HCT116 (cell line): ENCODE measurements around the gene COTL1. TPM values are rescaled to one million over a fixed set of nuclear protein-coding genes. Genes with fewer than 3 reads are reported as not detected.
A peak's percentile ranks its signal among the peaks of the same experiment; 100 is the strongest.

ENCODE experiments used
- ATAC-seq: fragments of 200-7000 bp; cut with Tn5 transposase; 2 replicates; pipeline ENCODE4 v1.9.1; 2020; ENCODE audit warnings: mild to moderate bottlenecking, moderate library complexity
- BruUV-seq: library from RNA; stranded (reverse); fragments of 400-500 nt; replicated peaks from 2 replicates; lab custom pipeline; 2021; lab: Mats Ljungman, UMichigan
- CTCF ChIA-PET: fragments of 300-600 bp; sonication (Branson Sonifier 250); formaldehyde crosslinking; loops from one replicate; lab custom pipeline; 2021; ENCODE audit warnings: antibody characterized with exemption; lab: Charles Lee
- POLR2A ChIA-PET: fragments of 300-600, 350-600 bp; sonication (Branson Sonifier 250); formaldehyde crosslinking; loops from one replicate; lab custom pipeline; 2021; ENCODE audit warnings: antibody characterized with exemption; lab: Charles Lee
- RAD21 ChIA-PET, 2 experiments: fragments of 300-600 bp; sonication (Branson Sonifier 250); formaldehyde crosslinking; loops; one replicate each; lab custom pipeline; 2023; ENCODE audit warnings: low total read pairs in 2 of 2; ENCODE audit not compliant: uncharacterized antibody in 2 of 2, unreplicated experiment in 2 of 2, low non-redundant PET in 1 of 2; lab: Charles Lee
- DNase-seq: peaks from one replicate; pipeline ENCODE4 v3.0.0-alpha.2; 2010; ENCODE audit warnings: low read depth, low spot score
- H2AFZ ChIP-seq: fragments of 200-600 bp; shearing (Covaris generic), sonication (generic); 2 replicates; pipeline ENCODE4 v1.6.1; 2017; ENCODE audit warnings: low read depth, mixed run types, mixed read lengths, antibody characterized with exemption, low read length; ENCODE audit not compliant: poor library complexity, severe bottlenecking
- H3K27ac ChIP-seq: 2 replicates; pipeline ENCODE4 v1.5.1; 2012; ENCODE audit warnings: low read depth, low read length
- H3K27me3 ChIP-seq: fragments of 200-600 bp; sonication (generic); 2 replicates; pipeline ENCODE4 v1.6.1; 2016; ENCODE audit warnings: mixed run types, low read length, mixed read lengths; ENCODE audit not compliant: insufficient read depth
- H3K36me3 ChIP-seq, 2 experiments: fragments of 200-500 bp in 1 of 2; fragments of 200-600 bp in 1 of 2; sonication (Bioruptor generic) in 1 of 2; sonication (generic) in 1 of 2; 2 replicates each; pipeline versions ENCODE4 v1.5.1 to v1.6.1; 2014 to 2016; ENCODE audit warnings: low read length in 2 of 2, inconsistent platforms in 1 of 2, mixed read lengths in 1 of 2, mixed run types in 1 of 2; ENCODE audit not compliant: insufficient read depth in 2 of 2, control insufficient read depth in 1 of 2
- H3K4me1 ChIP-seq, 2 experiments: fragments of 200-600 bp in 1 of 2; sonication (generic) in 1 of 2; 2 replicates each; pipeline versions ENCODE4 v1.5.1 to v1.6.1; 2012 to 2017; ENCODE audit warnings: low read length in 2 of 2, inconsistent platforms in 1 of 2, mild to moderate bottlenecking in 1 of 2, mixed read lengths in 1 of 2, mixed run types in 1 of 2, moderate library complexity in 1 of 2; ENCODE audit not compliant: insufficient read depth in 2 of 2, control insufficient read depth in 1 of 2
- H3K4me2 ChIP-seq: fragments of 200-600 bp; sonication (generic); 2 replicates; pipeline ENCODE4 v1.6.1; 2017; ENCODE audit warnings: mixed run types, low read length, mixed read lengths
- H3K4me3 ChIP-seq, 2 experiments: fragments of 200-600 bp in 1 of 2; sonication (generic) in 1 of 2; replicated peaks in 1 of 2; 2 replicates each; pipeline ENCODE4 v1.5.1; 2011 to 2016; ENCODE audit warnings: low read length in 2 of 2, control low read depth in 1 of 2, low read depth in 1 of 2, mild to moderate bottlenecking in 1 of 2, mixed read lengths in 1 of 2, mixed run types in 1 of 2
- H3K79me2 ChIP-seq: fragments of 200-600 bp; sonication (generic); 2 replicates; pipeline ENCODE4 v1.6.1; 2017; ENCODE audit warnings: mild to moderate bottlenecking, mixed run types, low read length, moderate library complexity, mixed read lengths; ENCODE audit not compliant: insufficient read depth
- H3K9ac ChIP-seq: fragments of 200-600 bp; sonication (generic); 2 replicates; pipeline ENCODE4 v1.6.1; 2016; ENCODE audit warnings: low read length, mixed read lengths
- H3K9me2 ChIP-seq: fragments of 200-600 bp; sonication (generic), shearing (Covaris generic); 2 replicates; pipeline ENCODE4 v1.6.1; 2017; ENCODE audit warnings: mixed run types, mild to moderate bottlenecking, moderate library complexity; ENCODE audit not compliant: insufficient read depth
- H3K9me3 ChIP-seq, 2 experiments: fragments of 200-500 bp in 1 of 2; fragments of 200-600 bp in 1 of 2; sonication (Bioruptor generic) in 1 of 2; sonication (generic) in 1 of 2; 2 replicates each; pipeline ENCODE4 v1.6.1; 2014 to 2017; ENCODE audit warnings: low read length in 2 of 2, mixed read lengths in 2 of 2, inconsistent platforms in 1 of 2, low read depth in 1 of 2, mild to moderate bottlenecking in 1 of 2, mixed run types in 1 of 2, moderate library complexity in 1 of 2; ENCODE audit not compliant: control insufficient read depth in 1 of 2, insufficient read depth in 1 of 2
- H4K20me1 ChIP-seq: fragments of 200-600 bp; sonication (generic), shearing (Covaris generic); 2 replicates; pipeline ENCODE4 v1.6.1; 2017; ENCODE audit warnings: mixed run types, mild to moderate bottlenecking, moderate library complexity; ENCODE audit not compliant: insufficient read depth
- CBX3 ChIP-seq: IDR thresholded peaks from 2 replicates; pipeline ENCODE4 v1.6.1; 2012; ENCODE audit warnings: low read depth
- CEBPB ChIP-seq: IDR thresholded peaks from 2 replicates; pipeline ENCODE4 v1.6.1; 2012; ENCODE audit warnings: low read depth
- CTCF ChIP-seq, 3 experiments: fragments of 200-600 bp in 1 of 3; sonication (generic) in 1 of 3; IDR thresholded peaks in 2 of 3; conservative IDR thresholded peaks in 1 of 3; 2 replicates each; pipeline ENCODE4 v1.5.1; 2012 to 2017; ENCODE audit warnings: low read depth in 2 of 3, low read length in 2 of 3, antibody characterized with exemption in 1 of 3, borderline replicate concordance in 1 of 3, control low read depth in 1 of 3, mild to moderate bottlenecking in 1 of 3, mixed read lengths in 1 of 3, mixed run types in 1 of 3, moderate library complexity in 1 of 3; ENCODE audit not compliant: insufficient read depth in 1 of 3
- EGR1 ChIP-seq: IDR thresholded peaks from 2 replicates; pipeline ENCODE4 v1.6.1; 2012; ENCODE audit warnings: low read depth
- EZH2 ChIP-seq: fragments of 200-600 bp; sonication (generic); IDR thresholded peaks from 2 replicates; pipeline ENCODE4 v1.6.1; 2017; ENCODE audit warnings: antibody characterized with exemption, mixed run types
- EZH2phosphoT487 ChIP-seq: fragments of 200-600 bp; IDR thresholded peaks from 2 replicates; pipeline ENCODE4 v1.6.1; 2018; ENCODE audit warnings: antibody characterized with exemption, borderline replicate concordance
- FOSL1 ChIP-seq: IDR thresholded peaks from 2 replicates; pipeline ENCODE4 v1.6.1; 2012; ENCODE audit warnings: low read depth
- JUND ChIP-seq: IDR thresholded peaks from 2 replicates; pipeline ENCODE4 v1.6.1; 2012
- MAX ChIP-seq: IDR thresholded peaks from 2 replicates; pipeline ENCODE4 v1.6.1; 2012
- RAD21 ChIP-seq: IDR thresholded peaks from 2 replicates; pipeline ENCODE4 v1.6.1; 2012; ENCODE audit warnings: low read depth, mild to moderate bottlenecking
- REST ChIP-seq: IDR thresholded peaks from 2 replicates; pipeline ENCODE4 v1.6.1; 2012; ENCODE audit warnings: low read depth
- SP1 ChIP-seq: IDR thresholded peaks from 2 replicates; pipeline ENCODE4 v1.6.1; 2012; ENCODE audit warnings: low read depth
- SRF ChIP-seq: IDR thresholded peaks from 2 replicates; pipeline ENCODE4 v1.6.1; 2012; ENCODE audit warnings: low read depth
- TCF7L2 ChIP-seq: IDR thresholded peaks from 2 replicates; pipeline ENCODE4 v1.7.0; 2011; ENCODE audit warnings: borderline replicate concordance, inconsistent platforms; ENCODE audit not compliant: insufficient read depth, insufficient read length; ENCODE audit errors: extremely low read depth
- ZBTB33 ChIP-seq: IDR thresholded peaks from 2 replicates; pipeline ENCODE4 v1.6.1; 2011; ENCODE audit warnings: mild to moderate bottlenecking, low read length, moderate library complexity; ENCODE audit not compliant: insufficient replicate concordance; ENCODE audit errors: extremely low read depth
- ZNF274 ChIP-seq: fragments of 200-500 bp; sonication (Bioruptor generic); IDR thresholded peaks from 2 replicates; pipeline ENCODE4 v1.6.1; 2014; ENCODE audit warnings: mild to moderate bottlenecking, low read depth, low read length, inconsistent platforms
- intact Hi-C: fragments of 100-400 bp; cut with micrococcal nuclease; formaldehyde crosslinking; loops from 2 replicates; pipeline ENCODE4 v1.10.0; 2022
- total RNA-seq: library from RNA; stranded (reverse); gene quantifications from one replicate; pipeline ENCODE4 v1.2.1, GENCODE V29; 2021; ENCODE audit not compliant: unreplicated experiment

Gene COTL1
- total RNA-seq, 1 experiment from 2014 or later, result 276 TPM

GRCh38 chr16:84577034-84577803 lies 40.7 kb downstream of the COTL1 start (continued):
- TF ChIP-seq EZH2phosphoT487 (no peak), EGR1 (no peak), EZH2 (no peak), CBX3 (no peak), MAX (0 out of 2 replicates have a peak, but pooled peaks have one; percentile 18), CEBPB (no peak), CTCF (IDR thresholded peaks at IDR 0.05 in 2 of 3, conservative IDR thresholded peaks at IDR 0.05 in 1 of 3; ENCODE audit: borderline replicate concordance in 1 of 3, insufficient read depth in 1 of 3, low read depth in 2 of 3, low read length in 2 of 3) (no peak)

- no peak overlapping the region for H2AFZ ChIP-seq
- no peak overlapping the region for H3K4me3 ChIP-seq
- peaks cover 0 to 4% of the 10 kb centered on the region in 2 experiments; a peak in 1 of 4 replicates for H3K36me3 ChIP-seq
- peaks cover 0 to 8% of the 10 kb centered on the region in 2 experiments; a peak in 1 of 4 replicates for H3K9me3 ChIP-seq
- ChIA-PET POLR2A (interaction anchor here (0.9 kb wide), 1 partner anchor 27 kb away, joined by 3 read pairs; no protein-coding TSS in a partner anchor), CTCF (no interaction called here), RAD21 (no interaction called here)
- peaks cover 70% of the 10 kb centered on the region; the same call in 1 of the 2 replicates for H3K79me2 ChIP-seq
- no TSS peak for BruUV-seq
- no peak for DNase-seq
- no peak for ATAC-seq
- no peaks in the 10 kb centered on the region for H3K9me2 ChIP-seq
- H4K20me1 ChIP-seq, result no peaks in the 10 kb centered on the region
- no peak overlapping the region for H3K9ac ChIP-seq
- H3K4me2 ChIP-seq, result no peak overlapping the region
- no peaks in the 10 kb centered on the region for H3K27me3 ChIP-seq
- H3K27ac ChIP-seq, result no peak overlapping the region
- H3K4me1 ChIP-seq, result peaks cover 7 to 22% of the 10 kb centered on the region in 2 experiments; a peak in 2 of 4 replicates
- intact Hi-C loops, result no loop called here
- no peak for TF ChIP-seq FOSL1
- TF ChIP-seq REST, result no peak
- no peak for TF ChIP-seq ZBTB33
- TF ChIP-seq CBX3, result no peak
- no peak for TF ChIP-seq MAX
- no peak for TF ChIP-seq SRF
- no peak for TF ChIP-seq TCF7L2
- TF ChIP-seq SP1, result no peak
- no peak for TF ChIP-seq RAD21
- TF ChIP-seq ZNF274, result no peak
- no peak for TF ChIP-seq JUND
- no peak for TF ChIP-seq EGR1
Observed at GRCh38 chr16:84575914-84576313, 42.0 kb downstream of the COTL1 start.
